Activated T-helper 1 cell treated with Interleukin-2 at 50 U/mL for 16 hours (primary cell): ENCODE data around the gene MAP3K4.

Experiments used
- DNase-seq: peaks from one replicate; pipeline ENCODE4 v3.0.0-alpha.2; 2020; ENCODE audit warnings: low read depth

The MAP3K4 gene

DNA sequence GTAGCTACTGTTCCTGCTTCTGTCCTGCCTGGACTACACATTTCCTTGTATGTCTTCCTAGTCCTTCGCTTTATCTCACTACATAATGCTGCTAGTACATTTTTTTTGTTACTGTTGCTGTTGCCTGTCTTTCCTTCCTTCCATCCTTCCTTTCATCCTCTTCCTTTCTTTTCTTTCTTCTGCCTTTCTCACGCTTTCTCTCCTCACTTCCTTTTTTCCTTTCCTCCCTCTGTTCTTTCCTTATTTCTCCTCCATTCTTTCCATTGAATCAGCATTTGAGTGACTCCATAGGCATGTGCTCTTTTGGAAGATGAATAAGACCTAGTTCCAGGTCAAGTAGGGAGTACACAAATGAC lies 46.3 kb downstream of the MAP3K4 start:
- no peak for DNase-seq

DNA sequence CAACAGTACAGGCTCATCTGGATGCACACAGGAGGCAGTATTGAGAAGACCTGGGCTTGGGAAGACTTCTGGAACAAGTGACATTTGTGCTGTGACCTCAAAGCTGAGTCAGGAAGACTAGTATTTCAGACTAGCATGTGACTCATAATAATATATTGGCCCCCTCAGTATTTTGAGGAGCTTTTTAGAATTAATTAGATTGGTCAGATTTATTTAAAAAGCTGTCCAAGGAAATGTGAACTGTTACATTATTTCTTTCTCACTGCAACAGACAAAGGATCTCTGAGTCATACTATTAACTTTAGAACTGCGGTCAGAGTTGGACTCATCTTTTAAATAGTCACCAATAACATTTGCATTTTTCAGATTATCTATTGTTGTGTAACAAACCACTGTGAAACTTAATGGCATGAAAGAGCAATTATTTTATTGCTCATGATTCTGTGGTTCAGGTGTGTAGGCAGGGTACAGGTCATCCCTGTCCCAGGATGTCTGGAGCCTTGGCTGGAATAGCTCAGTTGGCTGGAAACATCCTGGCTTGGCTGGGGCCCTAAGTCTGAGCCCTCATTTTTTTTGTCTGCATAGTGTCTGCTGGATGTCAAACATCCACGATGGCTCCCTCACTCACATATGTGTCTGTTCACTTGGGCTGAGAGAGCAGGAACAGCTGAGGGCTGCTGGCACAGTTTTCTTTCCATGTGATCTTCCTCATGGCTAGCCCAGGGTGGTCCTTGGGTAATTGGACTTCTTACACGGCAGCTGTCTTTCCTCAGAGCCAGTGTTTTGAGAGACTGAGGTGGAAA lies 46.9 kb downstream of the MAP3K4 start:
- no peak for DNase-seq

DNA sequence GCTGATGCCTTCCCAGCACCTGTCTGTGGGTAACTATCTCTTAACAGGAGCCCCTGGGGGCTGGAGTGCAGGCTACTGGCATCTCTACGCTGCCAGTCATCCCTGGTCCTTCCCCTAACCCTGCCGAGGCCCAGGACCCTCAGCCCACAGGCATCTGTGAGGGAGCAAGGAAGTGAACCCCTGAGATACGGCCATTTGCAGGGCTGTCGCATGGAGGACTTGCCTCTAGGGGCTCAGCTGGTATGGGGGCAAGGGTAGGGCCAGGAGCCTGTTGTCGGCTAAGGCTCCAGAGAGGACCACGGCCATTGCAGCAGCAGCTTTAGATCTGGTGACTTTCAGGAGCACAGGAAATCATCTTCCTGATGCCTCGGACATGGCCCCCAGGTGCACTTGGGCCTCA lies 49.7 kb downstream of the MAP3K4 start:
- no peak for DNase-seq

DNA sequence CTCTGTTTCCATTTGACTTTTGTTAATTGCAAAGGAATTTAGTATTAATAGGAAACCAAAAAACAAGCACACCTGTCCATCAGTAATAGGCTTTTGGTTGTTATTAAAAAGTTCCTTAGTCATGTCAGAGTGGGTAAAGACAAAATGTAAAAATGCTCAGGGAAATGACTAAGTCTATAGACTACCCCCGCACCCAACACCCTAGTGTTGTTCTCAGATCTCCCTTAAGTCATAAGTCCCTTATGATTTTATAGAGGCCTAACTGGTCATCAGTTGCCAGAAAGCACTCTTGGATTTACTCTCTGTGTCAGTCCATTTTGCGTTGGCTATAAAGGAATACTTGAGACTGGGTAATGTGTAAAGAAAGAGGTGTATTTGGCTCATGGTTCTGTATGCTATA lies 52.8 kb downstream of the MAP3K4 start:
- DNase-seq, result no peak

DNA sequence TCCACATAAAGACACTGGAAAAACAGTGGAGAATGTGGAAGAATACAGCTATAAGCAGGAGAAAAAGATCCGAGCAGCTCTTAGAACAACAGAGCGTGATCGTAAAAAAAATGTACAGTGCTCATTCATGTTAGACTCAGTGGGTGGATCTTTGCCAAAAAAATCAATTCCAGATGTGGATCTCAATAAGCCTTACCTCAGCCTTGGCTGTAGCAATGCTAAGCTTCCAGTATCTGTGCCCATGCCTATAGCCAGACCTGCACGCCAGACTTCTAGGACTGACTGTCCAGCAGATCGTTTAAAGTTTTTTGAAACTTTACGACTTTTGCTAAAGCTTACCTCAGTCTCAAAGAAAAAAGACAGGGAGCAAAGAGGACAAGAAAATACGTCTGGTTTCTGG lies 57.1 kb downstream of the MAP3K4 start:
- no peak for DNase-seq

DNA sequence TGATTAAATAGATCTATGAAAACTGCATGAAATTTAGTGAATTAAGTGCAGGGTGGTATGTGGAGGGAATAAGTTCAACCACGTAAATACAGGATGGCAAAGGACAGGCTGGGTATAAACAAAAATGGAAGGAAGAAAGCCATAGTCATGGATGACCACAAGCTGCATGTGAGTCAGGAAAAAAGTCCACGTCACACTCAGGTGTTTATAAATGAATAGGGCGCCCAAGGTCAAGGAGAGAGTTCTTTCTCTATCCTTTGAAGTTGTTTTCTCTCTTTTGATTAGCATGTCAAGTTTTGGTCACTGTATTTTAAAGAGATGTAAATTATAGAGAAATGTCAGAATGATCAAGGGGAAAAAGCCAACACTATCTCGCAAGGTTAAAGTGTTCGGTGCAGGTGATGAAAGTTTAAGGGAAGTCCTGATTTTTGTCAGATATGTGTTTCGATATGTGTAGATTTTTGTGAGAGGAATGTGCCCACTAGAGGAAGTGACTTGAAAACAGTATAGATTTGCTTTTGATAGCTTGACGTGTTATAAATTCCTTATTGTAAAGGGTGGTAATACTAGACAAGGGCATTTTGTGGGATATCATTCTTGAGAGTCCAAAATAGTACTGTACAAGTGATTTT lies 58.7 kb downstream of the MAP3K4 start:
- no peak for DNase-seq

DNA sequence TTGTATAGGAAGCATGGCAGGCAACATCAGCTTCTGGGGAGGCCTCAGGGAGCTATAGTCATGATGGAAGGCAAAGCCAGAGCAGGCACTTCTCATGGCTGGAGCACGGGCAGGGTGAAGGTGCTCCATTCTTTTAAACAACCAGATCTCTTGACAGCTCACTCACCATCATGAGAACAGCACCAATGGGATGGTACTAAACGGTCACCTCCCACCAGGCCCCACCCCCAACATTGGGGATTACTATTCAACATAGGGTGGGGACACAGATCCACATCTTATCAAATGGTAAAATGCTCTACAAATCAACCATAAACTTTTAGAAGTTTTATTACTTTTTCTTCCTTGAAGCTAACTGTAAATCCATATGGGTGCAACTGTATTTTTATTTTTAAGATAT lies 61.5 kb downstream of the MAP3K4 start:
- DNase-seq, result no peak

DNA sequence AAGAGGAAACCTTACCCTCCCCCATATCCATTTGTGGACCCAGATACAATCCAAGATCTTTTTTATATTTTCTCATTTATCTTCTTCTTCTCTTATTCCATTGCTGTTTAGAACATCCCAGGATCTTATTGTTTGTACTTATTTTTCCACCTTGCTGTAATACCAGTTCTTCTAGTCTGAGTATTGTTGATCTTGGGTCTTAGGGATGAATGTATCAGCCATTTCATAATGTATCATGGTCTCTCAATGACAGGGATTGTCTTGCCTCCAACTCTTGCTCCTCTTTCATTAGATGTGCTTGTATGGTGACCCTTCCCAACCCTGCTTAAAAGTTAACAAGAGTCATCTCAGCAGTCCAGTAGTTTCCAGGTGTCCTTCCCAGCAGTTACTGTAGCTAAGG lies 63.3 kb downstream of the MAP3K4 start:
- no peak for DNase-seq

DNA sequence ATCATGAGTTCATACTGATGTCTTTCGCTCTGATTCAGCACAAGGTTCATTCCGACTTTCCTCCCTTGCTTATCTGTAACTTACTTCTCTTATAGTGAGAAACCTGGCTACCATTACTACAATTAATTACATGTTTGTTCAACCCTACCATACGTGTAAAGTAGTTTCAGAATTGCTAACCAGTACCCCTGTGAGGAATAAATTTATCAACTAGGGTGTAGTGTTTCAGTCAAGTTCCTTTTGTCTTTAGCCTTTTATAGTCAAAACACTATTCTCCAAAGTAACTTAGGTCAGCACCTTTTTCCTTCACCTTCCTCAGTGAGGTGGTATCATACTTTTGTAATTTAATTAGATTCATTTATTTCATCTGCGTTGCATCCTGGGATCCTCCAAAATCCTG lies 64.9 kb downstream of the MAP3K4 start:
- DNase-seq, result no peak

DNA sequence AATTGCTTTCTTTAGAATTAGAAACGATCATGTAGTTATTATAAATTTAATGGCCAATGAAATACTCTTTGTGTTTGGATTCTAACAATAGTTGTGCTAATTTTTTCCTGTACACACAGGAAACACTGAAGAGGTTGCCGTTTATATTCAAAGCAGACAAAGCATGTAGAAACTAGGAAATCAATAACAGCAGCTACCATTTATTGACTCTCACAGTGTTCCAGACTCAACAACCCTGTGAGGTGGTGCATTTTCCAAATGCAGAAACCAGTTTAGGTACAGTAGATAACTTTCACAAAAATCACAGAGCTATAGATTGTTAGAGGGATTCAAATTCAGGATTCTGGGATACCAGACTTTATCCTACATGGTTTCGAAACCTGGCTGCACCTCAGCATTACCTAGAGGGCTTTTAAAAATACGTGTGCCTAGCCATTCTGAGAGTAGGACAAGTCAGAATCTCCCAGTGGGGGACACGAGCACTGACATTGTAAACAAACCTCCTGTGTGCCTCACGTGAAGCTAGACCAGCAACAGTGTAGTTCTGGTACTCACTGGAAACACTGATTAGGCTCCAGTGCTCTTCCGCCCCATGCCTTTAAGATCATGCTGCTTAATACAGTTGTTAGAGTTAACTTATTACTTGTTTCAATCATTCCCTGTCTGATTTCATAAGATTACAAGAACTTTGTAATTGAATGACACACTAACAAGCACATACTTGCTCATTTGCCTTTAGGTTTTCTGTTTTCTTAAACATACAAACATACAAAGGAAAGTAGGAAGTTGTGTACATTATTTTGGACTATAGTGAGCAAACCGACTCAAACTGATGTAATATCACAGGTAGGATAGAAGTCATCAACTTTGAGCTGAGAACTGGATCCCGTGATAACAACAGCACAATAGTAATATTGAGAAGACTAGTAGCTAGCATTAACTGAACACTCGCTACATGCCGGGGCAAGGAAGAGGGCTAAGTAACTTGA lies 65.8 kb downstream of the MAP3K4 start:
- DNase-seq, result no peak

DNA sequence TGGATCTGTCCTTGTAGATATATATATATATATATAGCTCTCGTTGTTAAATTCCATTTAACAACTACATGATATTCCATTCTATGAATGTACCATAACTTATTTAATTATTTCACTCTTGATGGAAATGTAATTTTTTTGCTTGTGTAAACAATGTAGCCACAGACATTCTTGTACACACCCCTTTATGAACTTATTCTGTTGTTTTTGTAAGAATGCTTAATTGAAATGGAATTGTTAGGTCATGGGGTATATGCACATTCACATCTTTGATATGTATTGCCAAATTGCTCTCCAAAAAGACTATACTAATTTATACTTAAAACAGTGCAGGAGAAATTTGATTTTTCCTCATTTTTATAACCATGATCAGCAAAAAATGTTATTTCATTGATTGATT lies 67.2 kb downstream of the MAP3K4 start:
- no peak for DNase-seq

DNA sequence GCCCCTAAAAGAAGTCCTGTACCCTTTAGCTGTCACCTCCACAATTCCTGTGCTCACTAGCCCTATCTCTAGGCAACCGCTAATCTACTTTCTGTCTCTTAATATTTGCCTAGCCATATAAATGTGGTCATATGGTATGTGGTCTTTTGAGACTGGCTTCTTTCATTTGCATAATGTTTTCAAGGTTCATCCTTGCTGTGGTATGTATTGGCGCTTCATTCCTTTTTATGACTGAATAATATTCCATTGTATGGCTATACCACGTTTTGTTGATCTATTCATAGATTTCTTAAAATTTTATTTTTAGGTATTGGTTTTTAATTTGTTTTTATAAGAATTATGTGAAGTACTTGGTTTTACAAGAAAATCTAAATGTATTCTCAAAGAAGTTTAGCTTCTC lies 70.0 kb downstream of the MAP3K4 start:
- no peak for DNase-seq

DNA sequence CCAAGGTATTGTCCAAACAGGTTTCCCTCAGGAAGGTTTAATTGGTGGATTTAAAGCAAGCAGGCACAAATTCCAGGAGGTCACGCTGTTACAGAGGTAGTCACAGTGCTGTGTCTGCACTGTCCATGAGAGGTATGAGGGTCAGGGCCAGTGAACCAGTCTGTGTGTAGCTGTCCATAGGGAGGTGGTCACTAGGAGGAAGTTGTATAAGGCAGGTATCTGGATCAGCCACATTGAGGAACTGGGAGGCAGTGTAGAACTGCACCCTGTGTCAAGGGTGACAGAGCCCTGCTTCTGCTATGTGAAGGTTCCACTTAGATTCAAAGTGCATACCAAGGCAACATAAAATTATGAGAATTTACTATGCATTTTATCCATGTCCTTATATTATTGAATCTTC lies 73.3 kb downstream of the MAP3K4 start:
- DNase-seq, result no peak

DNA sequence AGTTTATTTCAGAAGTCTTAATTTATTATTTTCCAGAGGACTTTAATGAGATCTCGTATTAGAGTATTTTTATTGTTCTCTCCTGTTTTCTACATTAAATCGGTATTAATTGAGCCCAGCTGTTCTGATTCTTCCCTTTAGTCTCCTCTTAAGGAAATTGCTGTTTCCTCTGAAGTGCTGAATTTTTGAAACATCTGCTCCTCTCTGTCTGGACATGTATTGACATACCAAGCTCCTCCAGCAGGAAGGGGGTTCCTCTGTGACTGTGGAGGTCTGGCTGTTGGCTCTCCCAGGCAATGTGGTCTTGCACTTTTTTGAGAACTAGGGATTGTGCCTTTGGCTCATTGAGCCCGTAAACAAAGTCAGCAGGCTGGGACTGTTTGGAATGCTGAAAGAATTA lies 74.9 kb downstream of the MAP3K4 start:
- DNase-seq, result no peak

DNA sequence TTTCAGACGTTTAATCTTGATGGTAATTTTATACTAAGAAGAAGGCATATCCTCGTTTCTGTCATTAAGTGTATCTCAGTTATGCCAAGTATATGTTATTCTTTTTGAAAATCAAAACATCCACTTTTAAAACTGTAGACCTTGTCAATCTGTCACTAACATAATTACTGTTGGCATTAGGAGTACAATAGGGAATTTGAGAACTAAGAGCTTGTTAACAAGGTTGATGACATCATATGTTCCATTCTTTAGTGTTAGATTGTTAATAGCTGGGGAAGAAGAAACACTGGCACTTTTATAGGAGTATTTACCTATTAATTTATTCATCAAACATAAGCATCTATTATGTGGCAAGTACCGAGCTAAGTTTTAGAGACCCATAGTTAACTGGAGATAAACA lies 76.2 kb downstream of the MAP3K4 start:
- DNase-seq, result no peak

DNA sequence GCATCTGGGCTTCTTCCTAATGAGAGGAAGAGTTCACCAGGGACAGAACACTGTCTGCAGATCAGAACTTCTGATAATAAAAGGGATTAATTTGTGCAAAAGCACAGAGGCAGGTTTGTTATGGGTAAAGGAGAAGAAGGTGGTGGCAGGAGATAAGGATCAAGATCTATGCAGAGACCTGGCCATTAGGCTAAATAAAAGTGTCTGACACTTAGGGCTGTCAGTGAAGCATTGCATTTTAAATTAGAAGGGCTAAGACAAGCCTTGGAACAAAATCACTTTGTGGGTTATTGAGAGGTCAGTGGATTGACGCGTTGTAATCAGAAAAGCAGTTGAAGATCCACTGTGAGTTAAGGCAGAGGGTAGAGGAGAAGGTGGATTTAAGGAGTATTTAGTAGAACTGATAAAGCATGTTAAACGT lies 76.8 kb downstream of the MAP3K4 start:
- no peak for DNase-seq

DNA sequence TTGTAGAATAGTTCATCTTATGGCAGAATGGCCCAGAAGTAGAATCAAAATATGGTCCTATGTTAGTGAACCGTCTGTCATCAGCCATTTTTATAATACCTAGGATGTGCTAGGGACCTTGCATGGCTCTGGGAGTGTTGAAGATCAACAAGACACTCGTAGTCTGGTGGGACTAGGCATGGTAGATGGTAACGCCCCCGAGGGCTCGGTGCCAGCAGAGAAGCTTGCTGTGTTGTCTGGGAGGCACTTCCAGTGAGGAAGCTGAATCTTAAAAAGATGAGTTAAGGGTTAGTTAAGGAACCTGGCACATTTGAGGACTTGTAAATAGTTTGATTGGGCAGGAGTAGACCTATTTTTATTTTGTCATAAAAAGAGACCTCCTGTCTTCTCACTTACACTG lies 82.4 kb downstream of the MAP3K4 start:
- DNase-seq, result no peak

DNA sequence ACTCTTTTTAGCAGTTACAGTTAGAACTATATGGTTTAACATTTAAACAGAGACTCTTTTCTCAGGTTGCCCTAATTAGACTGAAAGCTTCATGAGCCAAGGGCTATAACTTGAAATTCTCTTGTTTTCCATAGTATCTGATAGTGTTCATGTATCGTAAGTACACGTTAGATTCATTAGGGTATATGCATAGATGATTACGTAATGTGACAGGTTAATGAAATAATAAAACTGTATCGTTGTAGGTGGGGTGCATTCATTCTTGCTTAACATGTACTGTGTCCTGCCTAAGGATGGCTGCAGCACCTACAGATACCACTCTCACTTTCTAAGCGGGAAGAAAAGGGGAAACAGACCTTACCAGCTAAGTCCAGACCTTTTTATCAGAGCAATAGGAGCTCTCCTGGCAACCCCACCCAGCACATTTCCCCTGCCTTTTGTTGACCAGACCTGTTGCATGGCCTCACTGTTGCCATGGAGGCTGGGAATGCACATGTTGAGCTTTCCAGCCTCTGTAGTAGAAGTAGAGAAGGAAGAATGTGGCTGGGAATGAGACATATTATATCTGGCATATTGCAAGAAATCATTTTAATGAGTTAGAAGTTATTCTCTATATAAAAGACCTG lies 83.0 kb downstream of the MAP3K4 start:
- DNase-seq, result no peak

DNA sequence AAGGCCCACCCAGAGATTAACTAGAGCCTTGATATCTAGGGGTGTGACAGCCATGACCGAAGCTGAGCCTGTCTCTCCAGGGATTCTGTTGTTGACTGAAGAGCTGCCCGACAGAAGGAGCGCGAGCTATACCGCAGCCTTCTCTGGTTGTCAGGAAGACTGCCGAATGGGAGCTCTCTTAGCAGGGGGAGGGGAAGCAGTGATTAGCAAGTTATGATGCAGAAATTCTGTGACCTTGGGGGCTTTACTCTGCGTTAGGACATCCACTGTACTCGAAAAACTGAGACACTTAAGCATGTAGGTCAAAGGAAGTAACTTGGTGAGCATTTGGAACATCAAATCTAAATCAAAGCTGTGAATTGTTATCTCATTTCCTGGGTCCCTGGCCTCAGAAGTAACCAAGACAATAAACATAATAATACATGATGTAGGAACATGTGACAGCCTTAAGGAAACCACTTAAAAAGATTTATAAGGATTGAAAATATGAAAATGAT lies 84.7 kb downstream of the MAP3K4 start:
- DNase-seq, result no peak

DNA sequence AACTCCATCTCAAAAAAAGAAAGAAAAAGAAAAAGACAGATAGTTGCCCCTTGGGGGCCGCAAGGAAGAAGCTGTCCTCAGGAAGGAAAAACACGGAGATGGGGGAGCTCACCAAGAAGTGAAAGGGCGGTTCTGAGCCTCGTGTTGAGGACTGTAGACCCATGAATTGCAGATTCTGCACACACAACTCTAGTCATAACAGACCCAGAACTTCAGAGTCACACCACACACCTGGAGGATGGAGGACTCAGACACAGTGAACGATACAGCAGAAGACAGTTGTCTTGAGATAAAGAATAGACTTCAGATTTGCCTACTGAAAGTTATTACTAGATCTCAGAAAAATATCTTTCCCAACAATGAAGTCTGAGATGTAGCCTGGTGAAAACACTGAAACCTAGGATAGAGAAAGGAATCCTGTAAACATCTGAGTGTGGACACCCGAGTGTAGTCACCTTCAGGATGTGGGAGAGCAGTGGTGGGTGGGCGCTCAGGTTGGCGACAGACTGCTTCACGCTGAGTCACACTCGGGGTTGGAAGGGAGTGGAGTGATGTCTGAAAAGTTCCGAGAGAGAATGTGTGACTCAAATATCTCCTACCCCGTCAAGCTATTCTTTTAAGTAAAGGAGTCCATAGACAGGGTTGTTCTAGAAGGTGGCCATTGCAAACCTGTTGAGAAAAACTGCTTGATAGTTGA lies 88.1 kb downstream of the MAP3K4 start:
- peak; percentile 11 for DNase-seq

DNA sequence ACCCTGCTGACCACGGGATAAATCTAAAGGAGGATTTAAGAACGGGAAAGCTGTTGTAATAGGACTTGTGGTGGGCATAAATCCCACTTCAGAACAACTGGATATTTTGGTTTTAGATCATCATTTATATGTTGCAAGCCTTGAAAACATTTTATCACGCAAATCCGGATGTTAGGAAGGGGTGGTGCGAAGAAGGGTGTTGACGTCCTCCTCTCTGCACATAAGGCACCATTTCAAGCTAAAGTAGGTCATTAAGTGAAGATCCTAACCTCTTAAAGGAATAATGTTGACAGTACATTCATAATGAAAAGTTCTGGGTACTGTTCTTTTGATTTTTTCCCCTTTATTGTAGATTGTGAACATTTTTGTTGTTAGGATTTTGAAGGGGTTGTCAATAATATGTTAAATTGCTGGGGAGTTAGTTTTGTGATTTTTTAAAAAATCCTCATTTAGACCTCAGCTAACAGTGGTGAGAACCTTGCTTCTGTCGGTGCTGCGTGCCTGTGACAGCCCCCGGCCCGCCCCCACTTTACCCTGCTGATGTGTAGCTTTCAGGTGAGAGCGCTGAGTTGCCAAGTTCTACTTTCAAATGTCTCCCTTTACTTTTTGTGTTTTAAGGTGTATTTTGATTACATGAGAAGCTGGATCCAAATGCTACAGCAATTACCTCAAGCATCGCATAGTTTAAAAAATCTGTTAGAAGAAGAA lies 88.8 kb downstream of the MAP3K4 start:
- no peak for DNase-seq
